ENCODE data around the gene ZNF526. TPM values are rescaled to one million over a fixed set of nuclear protein-coding genes. Genes with fewer than 3 reads are reported as not detected.
"Not testable (repeated sequence)": the region's sequence is repeated elsewhere in the genome, so short reads cannot be mapped to it uniquely, and the experiment has no call there.

ZNF526 gene
- total RNA-seq, 2 donors from 2014 or later, result 18.5 to 23.7 TPM

GRCh38 chr19:42261763-42262162, 41.7 kb downstream of the ZNF526 start:
- H3K4me3 Mint-ChIP-seq, result no peak overlapping the region
- H3K27me3 Mint-ChIP-seq, result peaks cover 0 to 4% of the 10 kb centered on the region in 2 donors
- H3K9me3 Mint-ChIP-seq, result no peaks in the 10 kb centered on the region
- H3K27ac Mint-ChIP-seq, result peak overlapping the region in 1 of 2 donors; percentile 44
- H3K36me3 Mint-ChIP-seq, result no peaks in the 10 kb centered on the region
- DNase-seq (ENCODE audit: low spot score), result no peak
- ATAC-seq, result peak; percentile 64 to 77
- H3K4me1 Mint-ChIP-seq (ENCODE audit: low read depth in 2 of 2), result peaks cover under 1 to 4% of the 10 kb centered on the region in 2 donors

- ATAC-seq; H3K4me3 Mint-ChIP-seq; H3K9me3 Mint-ChIP-seq; H3K36me3 Mint-ChIP-seq; DNase-seq (ENCODE audit: low spot score); H3K27me3 Mint-ChIP-seq: not testable (repeated sequence)
- Mint-ChIP-seq H3K4me1 (ENCODE audit: low read depth in 2 of 2) (peaks cover 0 to 28% of the 10 kb centered on the region in 2 donors), H3K27ac (peak overlapping the region in 1 of 2 donors; percentile 5)
These were observed 46.0 kb downstream of the ZNF526 start for GRCh38 chr19:42266105-42266504.

- DNase-seq (ENCODE audit: low spot score); ATAC-seq; H3K9me3 Mint-ChIP-seq; H3K27me3 Mint-ChIP-seq; H3K36me3 Mint-ChIP-seq; H3K4me3 Mint-ChIP-seq; H3K27ac Mint-ChIP-seq: not testable (repeated sequence)
- peaks cover 0 to 33% of the 10 kb centered on the region in 2 donors for H3K4me1 Mint-ChIP-seq (ENCODE audit: low read depth in 2 of 2)
These were observed 47.0 kb downstream of the ZNF526 start for GRCh38 chr19:42266928-42267603.

DNA sequence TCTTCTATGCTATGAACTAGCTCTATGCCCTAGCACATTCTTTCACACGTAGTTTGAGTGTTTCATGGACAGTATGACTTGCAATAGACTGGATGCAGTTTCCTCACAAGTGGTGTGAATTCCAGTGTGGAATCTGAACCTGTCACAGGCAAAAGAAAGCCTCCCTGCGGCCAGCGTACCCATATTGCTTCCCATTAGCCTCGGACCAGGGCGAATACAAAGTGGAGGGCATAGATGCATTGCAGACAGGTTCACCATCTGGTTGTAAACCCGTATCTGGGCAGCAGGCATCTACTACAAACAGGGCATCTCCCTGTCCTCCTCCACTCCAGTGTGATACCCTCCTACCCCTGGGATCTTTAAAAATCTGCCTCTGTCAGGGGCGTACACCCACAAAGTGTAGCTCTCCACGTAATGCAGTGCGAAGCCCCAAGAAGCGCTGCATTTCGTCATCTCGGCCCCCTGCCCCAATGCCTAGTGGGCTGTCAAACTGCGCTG, 47.6 kb downstream of the ZNF526 start:
- H3K4me3 Mint-ChIP-seq, result no peak overlapping the region
- DNase-seq (ENCODE audit: low spot score) (no peak), ATAC-seq (no peak)
- no peak overlapping the region for H3K27ac Mint-ChIP-seq
- H3K4me1 Mint-ChIP-seq (ENCODE audit: low read depth in 2 of 2), result peaks cover 0 to 31% of the 10 kb centered on the region in 2 donors
- H3K36me3 Mint-ChIP-seq, result no peaks in the 10 kb centered on the region
- H3K9me3 Mint-ChIP-seq, result no peaks in the 10 kb centered on the region
- H3K27me3 Mint-ChIP-seq, result no peaks in the 10 kb centered on the region

- DNase-seq (ENCODE audit: low spot score) (peak; percentile 100), ATAC-seq (peak; percentile 79 to 84)
- H3K36me3 Mint-ChIP-seq, result no peaks in the 10 kb centered on the region
- no peak overlapping the region for H3K4me3 Mint-ChIP-seq
- no peaks in the 10 kb centered on the region for H3K9me3 Mint-ChIP-seq
- no peak overlapping the region for H3K27ac Mint-ChIP-seq
- H3K4me1 Mint-ChIP-seq (ENCODE audit: low read depth in 2 of 2), result peaks cover 0 to 31% of the 10 kb centered on the region in 2 donors
- no peaks in the 10 kb centered on the region for H3K27me3 Mint-ChIP-seq
These were observed 48.1 kb downstream of the ZNF526 start for GRCh38 chr19:42268142-42268703.

DNA sequence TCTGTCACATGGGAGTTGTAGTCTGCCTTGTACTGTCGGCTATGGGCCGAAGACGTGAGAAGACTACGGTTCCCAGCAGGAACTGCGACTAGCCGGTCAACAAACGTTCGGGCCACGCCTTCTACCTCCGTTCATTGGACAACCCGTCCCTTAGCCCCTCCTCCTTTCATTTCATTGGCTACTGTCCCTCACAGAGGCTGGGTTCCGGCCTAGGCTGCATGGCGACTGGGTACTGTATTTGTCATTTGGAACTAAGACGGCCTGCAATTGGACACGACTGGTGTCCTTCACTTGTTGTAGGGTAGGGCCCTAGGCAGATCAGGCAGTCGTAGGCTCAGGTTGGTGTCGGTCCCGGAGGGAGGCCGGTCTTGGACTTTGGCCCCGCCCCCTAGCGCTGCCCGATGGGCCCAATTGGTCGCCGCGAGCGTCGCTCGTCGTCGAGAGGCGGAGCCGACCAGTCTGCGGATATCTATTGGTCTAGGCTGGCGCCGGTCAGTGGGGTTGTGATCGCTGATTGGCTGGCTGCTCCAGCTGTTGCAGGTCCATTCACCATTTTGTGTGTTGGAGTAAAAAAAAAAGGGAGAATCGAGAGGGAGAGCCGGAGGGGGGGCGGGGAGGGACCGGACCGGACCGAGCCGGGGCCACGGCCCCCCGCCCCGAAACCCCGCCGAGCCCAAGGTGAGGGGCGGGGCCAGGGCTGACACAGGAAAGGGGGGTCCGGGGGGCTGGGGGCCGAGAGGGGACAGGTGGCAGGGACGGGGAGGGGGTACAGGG, 48.8 kb downstream of the ZNF526 start, which contains the start of gene CIC:
CIC (plus strand) TSS at position 549 of the 774 bp plus-strand sequence. CDS start 2,532 bp downstream, outside the sequence.
- Mint-ChIP-seq H3K27me3 (no peaks in the 10 kb centered on the region), H3K36me3 (no peaks in the 10 kb centered on the region), H3K4me3 (no peak within 1 kb of the TSS), H3K9me3 (no peaks in the 10 kb centered on the region), H3K27ac (no peak within 1 kb of the TSS), H3K4me1 (ENCODE audit: low read depth in 2 of 2) (peaks cover 0 to 31% of the 10 kb centered on the region in 2 donors)
- DNase-seq (ENCODE audit: low spot score) (peak; percentile 99), ATAC-seq (peak; percentile 91)

GRCh38 chr19:42269478-42270345, 49.6 kb downstream of the ZNF526 start:
- Mint-ChIP-seq H3K9me3 (no peaks in the 10 kb centered on the region), H3K4me1 (ENCODE audit: low read depth in 2 of 2) (peaks cover 5 to 35% of the 10 kb centered on the region in 2 donors), H3K36me3 (no peaks in the 10 kb centered on the region), H3K4me3 (no peak overlapping the region), H3K27me3 (no peaks in the 10 kb centered on the region), H3K27ac (no peak overlapping the region)
- ATAC-seq, result no peak
- no peak for DNase-seq (ENCODE audit: low spot score)

GRCh38 chr19:42270346-42271044, 50.4 kb downstream of the ZNF526 start:
- ATAC-seq, result peak in 1 of 2 donors; percentile 0
- Mint-ChIP-seq H3K4me3 (no peak overlapping the region), H3K36me3 (no peaks in the 10 kb centered on the region), H3K27ac (no peak overlapping the region), H3K27me3 (no peaks in the 10 kb centered on the region), H3K9me3 (no peaks in the 10 kb centered on the region), H3K4me1 (ENCODE audit: low read depth in 2 of 2) (peaks cover 11 to 42% of the 10 kb centered on the region in 2 donors)
- peak; percentile 85 for DNase-seq (ENCODE audit: low spot score)

DNA sequence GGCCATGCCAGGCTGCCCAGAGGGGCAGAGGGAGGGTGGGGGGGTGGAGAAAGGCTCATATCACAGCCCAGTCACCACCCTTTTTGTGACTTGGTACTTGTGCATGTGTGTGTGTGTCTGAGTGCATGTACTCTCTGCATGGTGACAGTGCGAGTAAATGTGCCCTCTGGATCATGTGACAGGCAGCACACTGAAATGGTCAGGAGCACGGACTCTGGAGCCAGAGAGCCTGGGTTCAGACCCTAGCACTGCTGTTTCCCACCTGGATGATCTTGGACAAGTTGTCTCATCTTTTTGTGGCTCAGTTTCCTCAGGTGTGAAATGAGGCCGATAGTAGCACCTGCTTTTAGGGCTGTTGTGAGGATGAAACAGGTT, 50.9 kb downstream of the ZNF526 start:
- Mint-ChIP-seq H3K27me3 (no peaks in the 10 kb centered on the region), H3K4me1 (ENCODE audit: low read depth in 2 of 2) (peaks cover 15 to 46% of the 10 kb centered on the region in 2 donors), H3K9me3 (no peaks in the 10 kb centered on the region), H3K27ac (no peak overlapping the region), H3K4me3 (no peak overlapping the region), H3K36me3 (peaks cover 3% of the 10 kb centered on the region)
- DNase-seq (ENCODE audit: low spot score) (no peak), ATAC-seq (no peak)

GRCh38 chr19:42271861-42272534, 51.9 kb downstream of the ZNF526 start:
- Mint-ChIP-seq H3K27ac (no peak overlapping the region), H3K36me3 (peaks cover 5% of the 10 kb centered on the region), H3K9me3 (no peaks in the 10 kb centered on the region), H3K27me3 (no peaks in the 10 kb centered on the region), H3K4me3 (no peak overlapping the region), H3K4me1 (ENCODE audit: low read depth in 2 of 2) (peaks cover 19 to 49% of the 10 kb centered on the region in 2 donors)
- ATAC-seq (no peak), DNase-seq (ENCODE audit: low spot score) (no peak)

DNA sequence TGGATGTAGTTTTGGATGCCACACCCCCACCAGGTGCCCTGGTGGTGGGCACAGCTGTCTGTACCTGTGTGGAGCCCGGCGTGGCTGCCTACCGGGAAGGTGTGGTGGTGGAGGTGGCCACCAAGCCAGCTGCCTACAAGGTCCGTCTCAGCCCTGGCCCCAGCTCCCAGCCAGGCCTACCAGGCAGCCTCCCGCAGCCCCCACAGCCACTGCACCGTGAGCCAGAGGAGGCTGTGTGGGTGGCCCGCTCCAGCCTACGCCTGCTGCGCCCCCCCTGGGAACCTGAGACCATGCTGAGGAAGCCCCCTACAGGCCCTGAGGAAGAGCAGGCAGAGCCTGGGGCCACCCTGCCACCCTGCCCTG, 52.4 kb downstream of the ZNF526 start:
- H3K27ac Mint-ChIP-seq, result no peak overlapping the region
- no peak for ATAC-seq
- H3K9me3 Mint-ChIP-seq, result no peaks in the 10 kb centered on the region
- H3K36me3 Mint-ChIP-seq, result peaks cover 5% of the 10 kb centered on the region
- no peak for DNase-seq (ENCODE audit: low spot score)
- peaks cover 19 to 51% of the 10 kb centered on the region in 2 donors for H3K4me1 Mint-ChIP-seq (ENCODE audit: low read depth in 2 of 2)
- H3K27me3 Mint-ChIP-seq, result no peaks in the 10 kb centered on the region
- no peak overlapping the region for H3K4me3 Mint-ChIP-seq

- H3K4me1 Mint-ChIP-seq (ENCODE audit: low read depth in 2 of 2), result peaks cover 20 to 49% of the 10 kb centered on the region in 2 donors
- H3K27me3 Mint-ChIP-seq, result no peaks in the 10 kb centered on the region
- no peak overlapping the region for H3K4me3 Mint-ChIP-seq
- H3K27ac Mint-ChIP-seq, result no peak overlapping the region
- no peak for DNase-seq (ENCODE audit: low spot score)
- no peak for ATAC-seq
- H3K36me3 Mint-ChIP-seq, result peaks cover 5% of the 10 kb centered on the region
- H3K9me3 Mint-ChIP-seq, result no peaks in the 10 kb centered on the region
These were observed 52.9 kb downstream of the ZNF526 start for GRCh38 chr19:42272989-42273406.

Data from natural killer cell treated with Interleukin-12 subunit alpha and Interleukin-12 subunit beta and Interleukin-15 and Interleukin-18, amount 100 ng/mL, for 72 hours (primary cell).